ENCODE measurements around the gene VWC2. TPM values are rescaled to one million over a fixed set of nuclear protein-coding genes. Genes with fewer than 3 reads are reported as not detected.

The VWC2 gene
- total RNA-seq, 2 experiments from 2014 or later: not detected

- ChIA-PET CTCF (no interaction called here), POLR2A (no interaction called here)
- H3K4me3 Mint-ChIP-seq: no peak overlapping the region
- no peaks in the 10 kb centered on the region for H3K36me3 Mint-ChIP-seq (ENCODE audit: low read depth)
- H3K4me1 Mint-ChIP-seq (ENCODE audit: low read depth): no peaks in the 10 kb centered on the region
- ATAC-seq: no peak
- no peaks in the 10 kb centered on the region for H3K27me3 Mint-ChIP-seq (ENCODE audit: low read depth)
- peaks cover 6% of the 10 kb centered on the region for H3K9me3 Mint-ChIP-seq (ENCODE audit: insufficient read depth)
- no peak overlapping the region for H3K27ac Mint-ChIP-seq
- DNase-seq: no peak
These were observed 155.3 kb downstream of the VWC2 start for GRCh38 chr7:49928787-49929186.

GRCh38 chr7:49931627-49932026 is 158.2 kb downstream of the VWC2 start:
- no peaks in the 10 kb centered on the region for H3K4me1 Mint-ChIP-seq (ENCODE audit: low read depth)
- no peak for DNase-seq
- H3K36me3 Mint-ChIP-seq (ENCODE audit: low read depth): no peaks in the 10 kb centered on the region
- H3K27me3 Mint-ChIP-seq (ENCODE audit: low read depth): no peaks in the 10 kb centered on the region
- ChIA-PET CTCF (no interaction called here), POLR2A (no interaction called here)
- peaks cover 6% of the 10 kb centered on the region for H3K9me3 Mint-ChIP-seq (ENCODE audit: insufficient read depth)
- no peak overlapping the region for H3K4me3 Mint-ChIP-seq
- H3K27ac Mint-ChIP-seq: no peak overlapping the region
- no peak for ATAC-seq

- Mint-ChIP-seq H3K27me3 (ENCODE audit: low read depth) (no peaks in the 10 kb centered on the region), H3K4me3 (no peak overlapping the region), H3K36me3 (ENCODE audit: low read depth) (no peaks in the 10 kb centered on the region), H3K9me3 (ENCODE audit: insufficient read depth) (no peaks in the 10 kb centered on the region), H3K27ac (no peak overlapping the region), H3K4me1 (ENCODE audit: low read depth) (no peaks in the 10 kb centered on the region)
- ATAC-seq: no peak
- no peak for DNase-seq
- POLR2A ChIA-PET: no interaction called here
- CTCF ChIA-PET: no interaction called here
These were observed 164.2 kb downstream of the VWC2 start for GRCh38 chr7:49937608-49938007.
